Small intestine (tissue), 7 donors: ENCODE results near the gene PEX11G. TPM values are rescaled to one million over a fixed set of nuclear protein-coding genes. Genes with fewer than 3 reads are reported as not detected.

ENCODE experiments used
- DNase-seq, 2 donors: peaks; one replicate each; pipeline versions ENCODE4 v3.0.0 to v3.0.0-alpha.2; 2013
- FAIRE-seq: peaks from 2 replicates; lab custom pipeline; 2012; peaks lifted over from hg19 to GRCh38; lab: Jason Lieb, UNC
- H3K27ac ChIP-seq, 3 donors: one replicate each; pipeline ENCODE4 v1.5.1; 2013; ENCODE audit warnings: low read length in 2 of 3, mild to moderate bottlenecking in 2 of 3, control low read depth in 1 of 3, inconsistent platforms in 1 of 3, low read depth in 1 of 3, moderate library complexity in 1 of 3
- H3K27me3 ChIP-seq, 3 donors: one replicate each; pipeline ENCODE4 v1.6.1; 2013; ENCODE audit warnings: low read length in 3 of 3, inconsistent platforms in 1 of 3; ENCODE audit not compliant: control insufficient read depth in 3 of 3, insufficient read depth in 3 of 3
- H3K36me3 ChIP-seq, 3 donors: one replicate each; pipeline ENCODE4 v1.6.1; 2013; ENCODE audit warnings: low read length in 3 of 3, inconsistent platforms in 1 of 3, low read depth in 1 of 3, mild to moderate bottlenecking in 1 of 3, moderate library complexity in 1 of 3; ENCODE audit not compliant: control insufficient read depth in 3 of 3, insufficient read depth in 2 of 3
- H3K4me1 ChIP-seq, 3 donors: one replicate each; pipeline ENCODE4 v1.6.1; 2013; ENCODE audit warnings: low read length in 2 of 3, inconsistent platforms in 1 of 3, low read depth in 1 of 3, mild to moderate bottlenecking in 1 of 3, moderate library complexity in 1 of 3; ENCODE audit not compliant: control insufficient read depth in 3 of 3, insufficient read depth in 2 of 3
- H3K4me3 ChIP-seq, 3 donors: one replicate each; pipeline ENCODE4 v1.5.1; 2013; ENCODE audit warnings: low read length in 3 of 3, control low read depth in 1 of 3, inconsistent platforms in 1 of 3, low read depth in 1 of 3, mild to moderate bottlenecking in 1 of 3, moderate library complexity in 1 of 3
- H3K9me3 ChIP-seq, 2 donors: one replicate each; pipeline ENCODE4 v1.6.1; 2013; ENCODE audit warnings: low read depth in 1 of 2, low read length in 1 of 2; ENCODE audit not compliant: control insufficient read depth in 2 of 2, insufficient read depth in 1 of 2
- WGBS, 3 donors: extraction: QIAGEN DNeasy Blood & Tissue Kit; methylation state at CpG; one replicate each; pipeline ENCODE4 v1.1.7; 2013; 5-methylcytosine and 5-hydroxymethylcytosine counted together
- polyA plus RNA-seq, 4 donors: library from polyadenylated mRNA; stranded (reverse) in 3 of 4; unstranded in 1 of 4; fragments of 200-250 nt in 3 of 4; fragments of 120-200 nt in 1 of 4; gene quantifications; one replicate each; pipeline versions ENCODE4 v1.2.1 to v1.2.3, GENCODE V29; 2013
- donor health status: healthy with polysubstance abuse.
- donor health status: control.
- donor health status: control.
- donor health status: Bipolar disorder and iron deficiency.
- donor health status: healthy.

The PEX11G gene
- polyA plus RNA-seq, 4 donors = 9.2 to 19.9 (median 14.4) TPM

- DNase-seq = no peak
Observed at GRCh38 chr19:7529610-7530490, 41.0 kb upstream of the PEX11G start.

DNA sequence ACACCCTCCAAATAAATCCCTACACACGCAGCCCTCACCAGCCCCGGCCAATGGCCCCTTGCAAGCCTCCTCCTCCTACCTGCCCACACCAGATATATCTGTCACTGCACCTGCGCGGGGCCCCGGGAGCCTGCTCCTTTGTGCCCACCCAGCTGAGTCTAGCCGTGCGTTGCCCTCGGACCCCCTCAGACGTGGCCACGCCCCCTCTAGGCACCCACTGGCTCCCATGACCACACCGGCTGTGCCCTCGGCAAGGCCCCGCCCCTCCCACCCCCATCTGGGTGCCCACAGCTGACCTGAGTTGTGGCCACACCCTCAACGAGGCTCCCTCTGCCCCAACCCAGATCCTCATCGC, 40.4 kb upstream of the PEX11G start:
- 82 to 86% (median 82%) methylated on average over 14 to 15 of the region's 15 CpGs for WGBS, 3 donors
- Histone ChIP-seq H3K27me3 (no peaks in the 10 kb centered on the region), H3K36me3 (peaks cover 0 to 72% (median 0%) of the 10 kb centered on the region in 3 donors), H3K27ac (no peak overlapping the region), H3K4me1 (no peaks in the 10 kb centered on the region), H3K4me3 (no peak overlapping the region), H3K9me3 (no peaks in the 10 kb centered on the region)
- FAIRE-seq (no peak), DNase-seq (no peak)

More at GRCh38 chr19:7529610-7530490, 41.0 kb upstream of the PEX11G start:
- no peak for FAIRE-seq
- H3K27me3 ChIP-seq = no peaks in the 10 kb centered on the region
- H3K36me3 ChIP-seq = peaks cover 0 to 68% (median 0%) of the 10 kb centered on the region in 3 donors
- no peaks in the 10 kb centered on the region for H3K4me1 ChIP-seq
- H3K4me3 ChIP-seq = no peak overlapping the region
- H3K9me3 ChIP-seq = no peaks in the 10 kb centered on the region
- no peak overlapping the region for H3K27ac ChIP-seq
- WGBS, 3 donors = 94 to 96% (median 95%) methylated on average over 33 of the region's 33 CpGs

GRCh38 chr19:7528522-7529245, 39.8 kb upstream of the PEX11G start:
- peaks cover 0 to 72% (median 0%) of the 10 kb centered on the region in 3 donors for H3K36me3 ChIP-seq

GRCh38 chr19:7528192-7528519, 39.3 kb upstream of the PEX11G start:
- H3K4me3 ChIP-seq = no peak overlapping the region
- WGBS, 3 donors = 92 to 97% (median 92%) methylated on average over 7 of the region's 7 CpGs
- H3K4me1 ChIP-seq = peaks cover 3 to 5% (median 3%) of the 10 kb centered on the region in 3 donors
- peaks cover 0 to 72% (median 0%) of the 10 kb centered on the region in 3 donors for H3K36me3 ChIP-seq
- H3K9me3 ChIP-seq = no peaks in the 10 kb centered on the region
- DNase-seq (no peak), FAIRE-seq (no peak)
- no peak overlapping the region for H3K27ac ChIP-seq
- H3K27me3 ChIP-seq = no peaks in the 10 kb centered on the region

More at GRCh38 chr19:7528522-7529245, 39.8 kb upstream of the PEX11G start:
- DNase-seq = no peak
- no peaks in the 10 kb centered on the region for H3K27me3 ChIP-seq
- FAIRE-seq = no peak
- no peaks in the 10 kb centered on the region for H3K4me1 ChIP-seq
- no peaks in the 10 kb centered on the region for H3K9me3 ChIP-seq
- 92 to 96% (median 96%) methylated on average over 29 to 32 of the region's 32 CpGs for WGBS, 3 donors
- no peak overlapping the region for H3K27ac ChIP-seq
- H3K4me3 ChIP-seq = no peak overlapping the region

- H3K27ac ChIP-seq = no peak overlapping the region
- no peak for DNase-seq
- H3K36me3 ChIP-seq = peaks cover 0 to 68% (median 0%) of the 10 kb centered on the region in 3 donors
- 80 to 89% (median 84%) methylated on average over 24 to 25 of the region's 25 CpGs for WGBS, 3 donors
- no peaks in the 10 kb centered on the region for H3K9me3 ChIP-seq
- peaks cover 4 to 9% (median 5%) of the 10 kb centered on the region in 3 donors for H3K4me1 ChIP-seq
- H3K4me3 ChIP-seq = no peak overlapping the region
- H3K27me3 ChIP-seq = no peaks in the 10 kb centered on the region
- FAIRE-seq = no peak
Observed at GRCh38 chr19:7527516-7528191, 38.8 kb upstream of the PEX11G start.

DNA sequence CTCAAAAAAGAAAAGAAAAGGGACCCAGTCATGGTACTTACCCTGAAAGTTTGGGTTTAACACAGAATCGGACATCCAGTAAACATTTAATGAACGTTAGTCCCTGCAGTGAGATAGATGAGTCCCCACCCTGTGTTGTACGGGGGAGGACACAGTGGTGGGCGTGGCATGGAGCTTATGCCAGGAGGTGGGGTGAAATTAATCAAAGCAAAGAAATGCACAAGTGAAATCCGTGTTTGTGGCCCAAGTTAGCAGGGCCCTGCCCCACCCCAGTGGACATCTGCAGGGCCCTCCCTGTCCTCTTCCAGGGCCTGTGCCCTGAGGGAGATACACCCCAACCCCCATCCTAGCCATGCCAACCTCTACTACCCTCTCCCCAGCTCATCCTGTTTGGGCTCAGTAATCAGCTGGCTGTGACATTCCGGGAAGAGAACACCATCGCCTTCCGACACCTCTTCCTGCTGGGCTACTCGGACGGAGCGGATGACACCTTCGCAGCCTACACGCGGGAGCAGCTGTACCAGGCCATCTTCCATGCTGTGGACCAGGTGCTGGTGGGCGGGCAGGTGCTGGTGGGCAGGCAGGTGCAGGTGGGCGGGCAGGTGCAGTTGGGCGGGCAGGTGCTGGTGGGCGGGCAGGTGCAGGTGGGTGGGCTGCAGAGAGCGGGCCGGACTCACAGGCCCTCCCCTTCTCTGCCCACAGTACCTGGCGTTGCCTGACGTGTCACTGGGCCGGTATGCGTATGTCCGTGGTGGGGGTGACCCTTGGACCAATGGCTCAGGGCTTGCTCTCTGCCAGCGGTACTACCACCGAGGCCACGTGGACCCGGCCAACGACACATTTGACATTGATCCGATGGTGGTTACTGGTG, 37.5 kb upstream of the PEX11G start:
- WGBS, 3 donors = 82 to 88% (median 85%) methylated on average over 25 to 31 of the region's 31 CpGs

DNA sequence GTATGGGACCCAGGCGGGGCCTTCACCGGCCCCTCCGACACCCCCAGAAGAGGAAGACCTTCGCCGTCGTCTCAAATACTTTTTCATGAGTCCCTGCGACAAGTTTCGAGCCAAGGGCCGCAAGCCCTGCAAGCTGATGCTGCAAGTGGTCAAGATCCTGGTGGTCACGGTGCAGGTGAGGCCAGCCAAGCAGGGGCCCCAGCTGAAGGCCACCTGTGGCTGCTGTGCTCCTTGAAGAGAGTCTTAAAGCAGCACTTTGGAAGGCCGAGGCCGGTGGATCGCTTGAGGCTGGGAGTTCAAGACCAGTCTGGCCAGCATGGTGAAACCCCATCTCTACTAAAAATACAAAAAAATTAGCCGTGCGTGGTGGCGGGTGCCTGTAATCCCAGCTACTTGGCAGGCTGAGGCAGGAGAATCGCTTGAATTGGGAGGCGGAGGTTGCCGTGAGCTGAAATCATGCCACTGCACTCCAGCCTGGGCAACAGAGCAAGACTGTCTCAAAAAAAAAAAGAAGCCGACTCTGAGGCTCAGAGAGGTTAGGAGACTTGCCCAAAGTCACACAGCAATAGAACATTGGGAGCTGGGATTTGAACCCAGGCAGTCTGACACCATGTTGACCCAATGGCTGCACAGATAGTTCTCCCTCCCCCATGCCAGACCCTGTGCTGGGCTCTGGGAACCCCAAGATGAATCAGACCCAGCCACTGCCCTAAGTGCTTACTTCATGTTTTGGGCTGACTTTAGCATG, 36.3 kb upstream of the PEX11G start:
- peaks cover 0 to 60% (median 0%) of the 10 kb centered on the region in 3 donors for H3K36me3 ChIP-seq
- H3K4me3 ChIP-seq = no peak overlapping the region
- WGBS, 3 donors = 95 to 99% (median 96%) methylated on average over 20 of the region's 20 CpGs
- FAIRE-seq (no peak), DNase-seq (no peak)
- no peaks in the 10 kb centered on the region for H3K9me3 ChIP-seq
- H3K27ac ChIP-seq = no peak overlapping the region
- peaks cover 4 to 16% (median 7%) of the 10 kb centered on the region in 3 donors for H3K4me1 ChIP-seq
- no peaks in the 10 kb centered on the region for H3K27me3 ChIP-seq

More for the DNA sequence above, 37.5 kb upstream of the PEX11G start:
- Histone ChIP-seq H3K36me3 (peaks cover 0 to 59% (median 0%) of the 10 kb centered on the region in 3 donors), H3K9me3 (no peaks in the 10 kb centered on the region), H3K4me3 (no peak overlapping the region), H3K4me1 (peaks cover 4 to 16% (median 7%) of the 10 kb centered on the region in 3 donors), H3K27me3 (no peaks in the 10 kb centered on the region), H3K27ac (no peak overlapping the region)
- DNase-seq (no peak), FAIRE-seq (no peak)
